GM12878 (cell line): Measurements from ENCODE around the gene SENP8.

ENCODE experiments used
- ATF2 ChIP-seq: IDR thresholded peaks from 2 replicates; pipeline ENCODE4 v1.6.1; 2012; ENCODE audit warnings: low read length, inconsistent platforms
- CHD2 ChIP-seq: IDR thresholded peaks from 2 replicates; pipeline ENCODE4 v1.6.1; 2011; ENCODE audit warnings: low read depth, low read length, improper control_type of control experiment, borderline replicate concordance
- MTA2 ChIP-seq: fragments of 450-650 bp; IDR thresholded peaks from 2 replicates; pipeline ENCODE4 v1.6.1; 2016; ENCODE audit warnings: low read depth, mild to moderate bottlenecking, moderate library complexity
- MXI1 ChIP-seq: fragments of 150-350 bp; IDR thresholded peaks from 2 replicates; pipeline ENCODE4 v1.6.1; 2011; ENCODE audit warnings: low read depth, mild to moderate bottlenecking, inconsistent platforms, low read length, improper control_type of control experiment
- POLR2AphosphoS5 ChIP-seq: IDR thresholded peaks from 2 replicates; pipeline ENCODE4 v1.6.1; 2011; ENCODE audit warnings: mild to moderate bottlenecking, low read length, inconsistent platforms
- SUPT20H ChIP-seq: IDR thresholded peaks from 2 replicates; pipeline ENCODE4 v1.6.1; 2011; ENCODE audit warnings: low read depth, mild to moderate bottlenecking, low read length, moderate library complexity, borderline replicate concordance; ENCODE audit not compliant: control insufficient read depth
- TAF1 ChIP-seq: IDR thresholded peaks from 2 replicates; pipeline ENCODE4 v1.6.1; 2011; ENCODE audit warnings: mild to moderate bottlenecking, low read depth, low read length, borderline replicate concordance

GRCh38 chr15:72168808-72169190 is 50.6 kb downstream of the SENP8 start:
- no peak for TF ChIP-seq MXI1
- no peak for TF ChIP-seq CHD2
- TF ChIP-seq ATF2: no peak
- no peak for TF ChIP-seq POLR2AphosphoS5
- TF ChIP-seq MTA2: no peak
- TF ChIP-seq SUPT20H: no peak
- TF ChIP-seq TAF1: no peak
